Mesenchymal stem cell (in vitro differentiated cells and primary cell): ENCODE results near the gene LENG8.

Experiments used
- DNase-seq: peaks from one replicate; pipeline ENCODE4 v3.0.0-alpha.2; 2013
- H2AFZ ChIP-seq: one replicate; pipeline ENCODE4 v1.6.1; 2013; ENCODE audit warnings: low read depth, mild to moderate bottlenecking, control low read depth, inconsistent platforms, low read length, moderate library complexity
- H2AK5ac ChIP-seq: 2 replicates; pipeline ENCODE4 v1.6.1; 2013; ENCODE audit warnings: low read length, moderate library complexity, mild to moderate bottlenecking, inconsistent platforms; ENCODE audit not compliant: severe bottlenecking
- H2BK120ac ChIP-seq: one replicate; pipeline ENCODE4 v1.6.1; 2013; ENCODE audit warnings: low read depth, mild to moderate bottlenecking, inconsistent platforms, low read length, moderate library complexity
- H2BK12ac ChIP-seq, 2 experiments: one replicate each; pipeline ENCODE4 v1.6.1; 2013; ENCODE audit warnings: inconsistent platforms in 2 of 2, low read length in 2 of 2, mild to moderate bottlenecking in 2 of 2, moderate library complexity in 2 of 2, control low read depth in 1 of 2
- H2BK15ac ChIP-seq: one replicate; pipeline ENCODE4 v1.6.1; 2013; ENCODE audit warnings: mild to moderate bottlenecking, low read depth, inconsistent platforms; ENCODE audit not compliant: poor library complexity, severe bottlenecking
- H2BK5ac ChIP-seq: 2 replicates; pipeline ENCODE4 v1.6.1; 2013; ENCODE audit warnings: low read depth, mild to moderate bottlenecking, low read length, control low read depth, inconsistent platforms; ENCODE audit not compliant: poor library complexity, severe bottlenecking
- H3K14ac ChIP-seq, 2 experiments: one replicate each; pipeline ENCODE4 v1.6.1; 2013; ENCODE audit warnings: inconsistent platforms in 2 of 2, low read length in 2 of 2, control low read depth in 1 of 2, mild to moderate bottlenecking in 1 of 2, moderate library complexity in 1 of 2
- H3K18ac ChIP-seq, 2 experiments: one replicate each; pipeline ENCODE4 v1.6.1; 2013; ENCODE audit warnings: inconsistent platforms in 2 of 2, low read length in 2 of 2, control low read depth in 1 of 2, low read depth in 1 of 2, mild to moderate bottlenecking in 1 of 2
- H3K23ac ChIP-seq, 2 experiments: one replicate each; pipeline ENCODE4 v1.6.1; 2013; ENCODE audit warnings: inconsistent platforms in 2 of 2, low read length in 2 of 2, mild to moderate bottlenecking in 2 of 2, moderate library complexity in 2 of 2, control low read depth in 1 of 2
- H3K27ac ChIP-seq: 2 replicates; pipeline ENCODE4 v1.5.1; 2013; ENCODE audit warnings: mild to moderate bottlenecking, moderate library complexity, low read length, control low read depth, inconsistent platforms; ENCODE audit not compliant: poor library complexity, severe bottlenecking
- H3K27me3 ChIP-seq, 2 experiments: 2 replicates each; pipeline versions ENCODE4 v1.6.1 to v1.7.0; 2013; ENCODE audit warnings: low read length in 2 of 2, mild to moderate bottlenecking in 2 of 2, moderate library complexity in 2 of 2, control low read depth in 1 of 2, inconsistent platforms in 1 of 2; ENCODE audit not compliant: control insufficient read depth in 1 of 2, insufficient read depth in 1 of 2
- H3K36me3 ChIP-seq, 2 experiments: 2 replicates each; pipeline versions ENCODE4 v1.6.1 to v1.7.0; 2013; ENCODE audit warnings: low read length in 2 of 2, control low read depth in 1 of 2, inconsistent platforms in 1 of 2, low read depth in 1 of 2, mild to moderate bottlenecking in 1 of 2; ENCODE audit not compliant: insufficient read depth in 2 of 2, control insufficient read depth in 1 of 2
- H3K4ac ChIP-seq, 2 experiments: one replicate each; pipeline ENCODE4 v1.6.1; 2013; ENCODE audit warnings: inconsistent platforms in 2 of 2, low read length in 2 of 2, mild to moderate bottlenecking in 2 of 2, moderate library complexity in 2 of 2, control low read depth in 1 of 2, low read depth in 1 of 2
- H3K4me1 ChIP-seq: 2 replicates; pipeline ENCODE4 v1.6.1; 2013; ENCODE audit warnings: low read depth, low read length, control low read depth; ENCODE audit not compliant: control insufficient read depth, insufficient read depth
- H3K4me2 ChIP-seq: 2 replicates; pipeline ENCODE4 v1.6.1; 2013; ENCODE audit warnings: low read length, mild to moderate bottlenecking, inconsistent platforms; ENCODE audit not compliant: poor library complexity, severe bottlenecking
- H3K4me3 ChIP-seq, 2 experiments: 2 replicates each; pipeline versions ENCODE4 v1.5.1 to v1.7.0; 2013; ENCODE audit warnings: low read length in 2 of 2, mild to moderate bottlenecking in 2 of 2, control low read depth in 1 of 2, low read depth in 1 of 2; ENCODE audit not compliant: insufficient read depth in 1 of 2
- H3K79me1 ChIP-seq: replicated peaks from 2 replicates; pipeline ENCODE4 v1.6.1; 2013; ENCODE audit warnings: mild to moderate bottlenecking, control low read depth, low read length, inconsistent platforms; ENCODE audit not compliant: poor library complexity, severe bottlenecking
- H3K9ac ChIP-seq: 2 replicates; pipeline ENCODE4 v1.7.0; 2013; ENCODE audit warnings: mild to moderate bottlenecking, low read length, moderate library complexity
- H3K9me3 ChIP-seq: 2 replicates; pipeline ENCODE4 v1.7.0; 2013; ENCODE audit warnings: mild to moderate bottlenecking, low read length; ENCODE audit not compliant: control insufficient read depth
- H4K8ac ChIP-seq: one replicate; pipeline ENCODE4 v1.6.1; 2013; ENCODE audit warnings: inconsistent platforms, mild to moderate bottlenecking, low read length, moderate library complexity
- H4K91ac ChIP-seq: one replicate; pipeline ENCODE4 v1.6.1; 2013; ENCODE audit warnings: mild to moderate bottlenecking, low read length, inconsistent platforms
- WGBS: methylation state at CpG from one replicate; pipeline ENCODE4 v1.1.7; 2013; ENCODE audit warnings: mixed read lengths; 5-methylcytosine and 5-hydroxymethylcytosine counted together

LENG8 gene

DNA sequence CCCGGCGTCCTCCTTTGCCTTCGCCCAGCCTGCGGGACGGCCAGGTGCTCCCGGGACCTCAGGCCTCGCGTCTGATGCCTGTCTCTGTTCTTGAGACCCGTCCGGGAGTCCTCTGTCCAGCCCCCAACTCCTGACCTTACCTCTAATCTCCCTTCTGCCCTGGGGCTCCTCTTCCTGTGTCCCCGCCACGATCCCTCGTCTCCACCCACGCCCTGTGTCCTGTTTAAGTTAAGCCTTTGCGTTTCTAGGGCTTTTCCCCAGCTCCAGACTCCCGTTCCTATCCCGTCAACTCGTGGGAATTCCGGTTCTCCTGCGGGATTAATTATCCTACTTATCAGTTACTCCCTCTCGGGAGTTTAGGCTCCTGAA is 686 bp downstream of the LENG8 start:
- H3K4me3 ChIP-seq, result peak overlapping the region; percentile 96 to 97

DNA sequence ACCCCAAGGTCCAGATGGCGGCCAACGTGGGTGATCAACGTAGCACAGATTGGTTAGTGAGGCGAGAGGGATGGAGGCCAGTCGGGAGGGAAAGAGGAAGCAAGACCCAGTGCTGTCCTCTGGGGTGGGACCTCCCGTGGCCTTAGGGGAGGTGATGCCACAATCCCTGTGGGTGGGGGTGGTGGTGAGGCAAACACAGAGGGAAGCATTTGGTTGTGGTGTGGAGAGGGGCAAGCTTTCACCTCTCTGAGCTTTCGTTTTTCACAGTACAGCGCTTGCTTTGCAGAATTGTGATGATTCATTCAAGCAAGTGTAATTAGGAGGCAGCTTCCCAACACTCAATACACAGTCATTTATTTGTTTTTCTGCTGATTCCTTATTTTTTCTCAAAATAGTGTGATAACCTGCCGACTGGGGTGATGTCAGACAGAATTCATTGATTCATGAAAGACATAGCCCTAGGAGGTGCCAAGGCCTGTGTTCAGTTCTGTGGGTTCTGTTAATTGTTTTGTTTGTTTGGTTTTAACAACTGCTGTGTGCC is 2.4 kb downstream of the LENG8 start:
- H4K91ac ChIP-seq, result no peak overlapping the region
- no peaks in the 10 kb centered on the region for H3K27me3 ChIP-seq
- H2BK12ac ChIP-seq, result peak overlapping the region in 1 of 2 experiments; percentile 54
- H3K9me3 ChIP-seq, result no peaks in the 10 kb centered on the region
- H2BK5ac ChIP-seq, result no peak overlapping the region
- H3K4me2 ChIP-seq, result peak overlapping the region; percentile 78
- no peak overlapping the region for H2BK15ac ChIP-seq
- no peak overlapping the region for H2AFZ ChIP-seq
- WGBS, result 92% methylated on average over 9 of the region's 9 CpGs
- H3K14ac ChIP-seq, result no peak overlapping the region
- DNase-seq, result peak; percentile 36
- H3K4me1 ChIP-seq, result peaks cover 19% of the 10 kb centered on the region
- peaks cover 49 to 58% of the 10 kb centered on the region in 2 experiments for H3K36me3 ChIP-seq
- H3K18ac ChIP-seq, result no peak overlapping the region
- H3K4ac ChIP-seq, result no peak overlapping the region
- H2BK120ac ChIP-seq, result no peak overlapping the region
- H3K9ac ChIP-seq, result peak overlapping the region; percentile 100
- no peak overlapping the region for H4K8ac ChIP-seq
- peak overlapping the region; percentile 62 for H3K27ac ChIP-seq
- peak overlapping the region in 1 of 2 experiments; percentile 97 for H3K4me3 ChIP-seq
- H3K23ac ChIP-seq, result peak overlapping the region in 1 of 2 experiments; percentile 48
- peaks cover 26% of the 10 kb centered on the region for H3K79me1 ChIP-seq
- no peak overlapping the region for H2AK5ac ChIP-seq

More for the DNA sequence above, 686 bp downstream of the LENG8 start:
- H3K23ac ChIP-seq, result peak overlapping the region in 1 of 2 experiments; percentile 93
- H3K4ac ChIP-seq, result peak overlapping the region; percentile 77 to 85
- peaks cover 34 to 53% of the 10 kb centered on the region in 2 experiments for H3K36me3 ChIP-seq
- peak overlapping the region; percentile 83 for H3K27ac ChIP-seq
- peaks cover 17% of the 10 kb centered on the region for H3K79me1 ChIP-seq
- peak overlapping the region; percentile 99 to 100 for H3K18ac ChIP-seq
- H3K4me1 ChIP-seq, result peaks cover 19% of the 10 kb centered on the region
- peak overlapping the region; percentile 58 for H2AK5ac ChIP-seq
- H4K91ac ChIP-seq, result peak overlapping the region; percentile 55
- H2BK120ac ChIP-seq, result peak overlapping the region; percentile 45
- H3K9me3 ChIP-seq, result no peaks in the 10 kb centered on the region
- under 1% methylated on average over 21 of the region's 21 CpGs for WGBS
- H3K9ac ChIP-seq, result peak overlapping the region; percentile 100
- peak overlapping the region; percentile 94 for H2BK5ac ChIP-seq
- peak overlapping the region in 1 of 2 experiments; percentile 85 for H3K14ac ChIP-seq
- peak; percentile 58 for DNase-seq
- peak overlapping the region; percentile 99 for H4K8ac ChIP-seq
- peak overlapping the region in 1 of 2 experiments; percentile 12 for H2BK12ac ChIP-seq
- H3K27me3 ChIP-seq, result no peaks in the 10 kb centered on the region
- H2BK15ac ChIP-seq, result peak overlapping the region; percentile 3
- H3K4me2 ChIP-seq, result peak overlapping the region; percentile 55
- H2AFZ ChIP-seq, result no peak overlapping the region

DNA sequence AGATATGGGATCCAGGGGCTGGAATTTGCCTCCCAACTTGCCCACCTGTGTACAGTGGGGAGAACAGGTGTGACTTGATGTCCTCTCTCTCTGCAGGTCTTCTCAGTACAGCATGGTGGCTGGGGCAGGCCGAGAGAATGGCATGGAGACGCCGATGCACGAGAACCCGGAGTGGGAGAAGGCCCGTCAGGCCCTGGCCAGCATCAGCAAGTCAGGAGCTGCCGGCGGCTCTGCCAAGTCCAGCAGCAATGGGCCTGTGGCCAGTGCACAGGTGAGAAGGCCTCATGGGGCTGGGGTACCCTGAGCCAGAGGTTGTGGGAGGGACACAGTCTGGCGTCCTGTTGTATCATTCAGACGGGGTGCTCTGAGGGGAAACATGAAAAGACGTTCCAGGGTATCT is 3.0 kb downstream of the LENG8 start:
- Histone ChIP-seq H3K4me2 (no peak overlapping the region), H3K14ac (no peak overlapping the region), H3K36me3 (peaks cover 55 to 61% of the 10 kb centered on the region in 2 experiments), H3K9ac (peak overlapping the region; percentile 100), H2AK5ac (no peak overlapping the region), H3K4me3 (no peak overlapping the region), H3K27me3 (no peaks in the 10 kb centered on the region), H3K79me1 (peaks cover 29% of the 10 kb centered on the region), H2AFZ (no peak overlapping the region), H3K4me1 (peaks cover 19% of the 10 kb centered on the region), H3K23ac (no peak overlapping the region), H4K91ac (no peak overlapping the region), H3K9me3 (no peaks in the 10 kb centered on the region), H3K18ac (no peak overlapping the region), H2BK15ac (no peak overlapping the region), H3K27ac (peak overlapping the region; percentile 7), H2BK120ac (no peak overlapping the region), H3K4ac (no peak overlapping the region), H2BK12ac (peak overlapping the region in 1 of 2 experiments; percentile 6), H4K8ac (no peak overlapping the region), H2BK5ac (no peak overlapping the region)
- 98% methylated on average over 11 of the region's 11 CpGs for WGBS
- no peak for DNase-seq

DNA sequence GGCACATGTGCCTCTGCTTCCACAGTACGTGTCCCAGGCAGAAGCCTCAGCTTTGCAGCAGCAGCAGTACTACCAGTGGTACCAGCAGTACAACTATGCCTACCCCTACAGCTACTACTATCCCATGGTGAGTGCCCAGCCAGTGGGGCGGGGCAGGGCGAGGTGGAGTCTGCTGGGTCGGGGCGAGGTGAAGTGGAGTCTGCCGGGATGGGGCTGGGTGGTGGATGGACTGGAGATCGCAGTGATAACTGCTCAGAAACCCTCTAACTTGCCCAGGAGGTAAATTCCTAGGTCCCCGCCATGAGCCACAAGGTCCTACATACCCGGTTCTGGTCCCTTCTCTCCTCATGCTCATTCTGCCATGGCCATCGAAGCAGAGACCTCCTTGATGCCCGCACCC is 3.6 kb downstream of the LENG8 start:
- no peak overlapping the region for H4K8ac ChIP-seq
- H3K4me3 ChIP-seq, result no peak overlapping the region
- H3K18ac ChIP-seq, result no peak overlapping the region
- WGBS, result 98% methylated on average over 11 of the region's 11 CpGs
- no peak overlapping the region for H2AK5ac ChIP-seq
- H3K23ac ChIP-seq, result no peak overlapping the region
- no peak overlapping the region for H2BK15ac ChIP-seq
- H3K4me1 ChIP-seq, result peaks cover 17% of the 10 kb centered on the region
- no peak overlapping the region for H3K27ac ChIP-seq
- no peak overlapping the region for H4K91ac ChIP-seq
- no peak overlapping the region for H3K4me2 ChIP-seq
- no peaks in the 10 kb centered on the region for H3K9me3 ChIP-seq
- H2BK120ac ChIP-seq, result no peak overlapping the region
- no peak for DNase-seq
- peaks cover 32% of the 10 kb centered on the region for H3K79me1 ChIP-seq
- no peak overlapping the region for H3K4ac ChIP-seq
- H2BK5ac ChIP-seq, result no peak overlapping the region
- H3K36me3 ChIP-seq, result peaks cover 61 to 68% of the 10 kb centered on the region in 2 experiments
- H3K14ac ChIP-seq, result no peak overlapping the region
- H3K27me3 ChIP-seq, result no peaks in the 10 kb centered on the region
- no peak overlapping the region for H3K9ac ChIP-seq
- no peak overlapping the region for H2BK12ac ChIP-seq
- H2AFZ ChIP-seq, result no peak overlapping the region
